ENCODE results near the gene DACT3. TPM values are rescaled to one million over a fixed set of nuclear protein-coding genes. Genes with fewer than 3 reads are reported as not detected.

The DACT3 gene
- total RNA-seq, 1 donor from 2014 or later: 18.3 TPM

GRCh38 chr19:46601318-46602224 lies 59.4 kb downstream of the DACT3 start, which contains the start of gene CALM3:
Gene CALM3 (plus strand): TSS chr19:46601330. CDS start chr19:46601435, 105 bp downstream.
- peaks cover 20% of the 10 kb centered on the region for H3K9me3 ChIP-seq (replicated peaks)
- peaks cover 59% of the 10 kb centered on the region for H3K4me1 ChIP-seq
- intact Hi-C loops (cut with micrococcal nuclease): no loop called here
- H3K36me3 ChIP-seq: peaks cover 9% of the 10 kb centered on the region
- DNase-seq: no peak
- peak within 1 kb of the TSS; percentile 100 for H3K4me3 ChIP-seq
- H3K27me3 ChIP-seq (ENCODE audit: low read depth): no peaks in the 10 kb centered on the region
- H3K27ac ChIP-seq (replicated peaks): peak within 1 kb of the TSS; percentile 98
- TF ChIP-seq CTCF (IDR thresholded peaks at IDR 0.05; ENCODE audit: borderline replicate concordance): no peak

- no peak for TF ChIP-seq CTCF (IDR thresholded peaks at IDR 0.05; ENCODE audit: borderline replicate concordance)
Measured at GRCh38 chr19:46600384-46601317, 60.3 kb downstream of the DACT3 start.

GRCh38 chr19:46599716-46600373 lies 61.1 kb downstream of the DACT3 start:
- Histone ChIP-seq H3K36me3 (no peaks in the 10 kb centered on the region), H3K4me1 (peaks cover 41% of the 10 kb centered on the region), H3K9me3 (replicated peaks) (peaks cover 20% of the 10 kb centered on the region), H3K27ac (replicated peaks) (peak overlapping the region; percentile 98), H3K4me3 (peak overlapping the region; percentile 100), H3K27me3 (ENCODE audit: low read depth) (no peaks in the 10 kb centered on the region)
- DNase-seq: no peak
- intact Hi-C loops (cut with micrococcal nuclease): no loop called here
- TF ChIP-seq CTCF (IDR thresholded peaks at IDR 0.05; ENCODE audit: borderline replicate concordance): no peak

More at GRCh38 chr19:46600384-46601317, 60.3 kb downstream of the DACT3 start:
- intact Hi-C loops (cut with micrococcal nuclease): no loop called here
- Histone ChIP-seq H3K9me3 (replicated peaks) (peaks cover 20% of the 10 kb centered on the region), H3K4me1 (peaks cover 49% of the 10 kb centered on the region), H3K27ac (replicated peaks) (peak overlapping the region; percentile 98), H3K27me3 (ENCODE audit: low read depth) (no peaks in the 10 kb centered on the region), H3K36me3 (peaks cover 2% of the 10 kb centered on the region), H3K4me3 (peak overlapping the region; percentile 100)
- peak; percentile 99 for DNase-seq

GRCh38 chr19:46598372-46598917 lies 62.5 kb downstream of the DACT3 start:
- Histone ChIP-seq H3K27me3 (ENCODE audit: low read depth) (no peaks in the 10 kb centered on the region), H3K36me3 (no peaks in the 10 kb centered on the region), H3K4me1 (peaks cover 27% of the 10 kb centered on the region), H3K4me3 (no peak overlapping the region), H3K9me3 (replicated peaks) (peaks cover 20% of the 10 kb centered on the region), H3K27ac (replicated peaks) (no peak overlapping the region)
- TF ChIP-seq CTCF (IDR thresholded peaks at IDR 0.05; ENCODE audit: borderline replicate concordance): no peak
- intact Hi-C loops (cut with micrococcal nuclease): no loop called here
- no peak for DNase-seq

Small RNAs within 50 kb of the gene (microRNA-seq; reads per million reads assigned to microRNA genes)
- gene MIR320E: 2.2 reads per million

Other genes starting within 250 kb of the DACT3 start
- 30.8 TPM for gene CCDC8, start 247.6 kb downstream of the DACT3 start, total RNA-seq
- gene PNMA8C, start 232.2 kb downstream of the DACT3 start, total RNA-seq: not detected
- gene PNMA8A, start 189.6 kb downstream of the DACT3 start, total RNA-seq: 8.4 TPM
- gene PNMA8B, start 165.3 kb downstream of the DACT3 start, total RNA-seq: 0.55 TPM
- 294 TPM for gene CALM3, start 59.9 kb downstream of the DACT3 start, total RNA-seq
- 3.7 TPM for gene PTGIR, start 36.1 kb downstream of the DACT3 start, total RNA-seq
- gene GNG8, start 25.0 kb downstream of the DACT3 start, total RNA-seq: not detected
- gene PRKD2, start 55.9 kb upstream of the DACT3 start, total RNA-seq: 7.9 TPM
- 15.6 TPM for gene FKRP, start 84.9 kb upstream of the DACT3 start, total RNA-seq
- 52.7 TPM for gene STRN4, start 85.3 kb upstream of the DACT3 start, total RNA-seq
- gene SLC1A5, start 127.4 kb upstream of the DACT3 start, total RNA-seq: 5.9 TPM
- gene AP2S1, start 189.7 kb upstream of the DACT3 start, total RNA-seq: 87.3 TPM
- 75.4 TPM for gene ARHGAP35, start 199.8 kb upstream of the DACT3 start, total RNA-seq

Data from left ventricle myocardium inferior (tissue), 1 donor.